Stimulated activated naive CD8-positive, alpha-beta T cell treated with anti-CD3 and anti-CD28 coated beads, Interleukin-15, Interleukin-2, amounts not matched to agents 100 ng/mL and 50 ng/mL, for 24 hours (primary cell): Measurements from ENCODE around the gene ARID1B.
A peak's percentile ranks its signal among the peaks of the same experiment; 100 is the strongest.

ENCODE experiments used
- H3K27ac Mint-ChIP-seq: one replicate; pipeline ENCODE4 v1.8.0; 2021; ENCODE audit warnings: mild to moderate bottlenecking, mixed read lengths
- H3K27me3 Mint-ChIP-seq: one replicate; pipeline ENCODE4 v1.8.0; 2021; ENCODE audit warnings: mixed read lengths
- H3K36me3 Mint-ChIP-seq: one replicate; pipeline ENCODE4 v1.8.0; 2021; ENCODE audit warnings: low read depth, mixed read lengths
- H3K4me1 Mint-ChIP-seq: one replicate; pipeline ENCODE4 v1.8.0; 2021; ENCODE audit warnings: low read depth, mixed read lengths
- H3K4me3 Mint-ChIP-seq: one replicate; pipeline ENCODE4 v1.8.0; 2021; ENCODE audit warnings: mild to moderate bottlenecking, mixed read lengths
- H3K9me3 Mint-ChIP-seq: one replicate; pipeline ENCODE4 v1.8.0; 2021; ENCODE audit warnings: mixed read lengths

ARID1B gene

GRCh38 chr6:156953479-156954146, 176.4 kb downstream of the ARID1B start:
- H3K9me3 Mint-ChIP-seq: no peaks in the 10 kb centered on the region
- H3K4me1 Mint-ChIP-seq: peaks cover 75% of the 10 kb centered on the region
- no peaks in the 10 kb centered on the region for H3K27me3 Mint-ChIP-seq
- no peaks in the 10 kb centered on the region for H3K36me3 Mint-ChIP-seq
- H3K4me3 Mint-ChIP-seq: peak overlapping the region; percentile 12
- no peak overlapping the region for H3K27ac Mint-ChIP-seq

- Mint-ChIP-seq H3K4me3 (no peak overlapping the region), H3K9me3 (no peaks in the 10 kb centered on the region), H3K27me3 (no peaks in the 10 kb centered on the region), H3K27ac (no peak overlapping the region), H3K36me3 (no peaks in the 10 kb centered on the region), H3K4me1 (peaks cover 75% of the 10 kb centered on the region)
Observed at GRCh38 chr6:156954191-156954590, 177.0 kb downstream of the ARID1B start.

- H3K36me3 Mint-ChIP-seq: no peaks in the 10 kb centered on the region
- no peaks in the 10 kb centered on the region for H3K27me3 Mint-ChIP-seq
- H3K4me1 Mint-ChIP-seq: peaks cover 76% of the 10 kb centered on the region
- H3K4me3 Mint-ChIP-seq: no peak overlapping the region
- no peaks in the 10 kb centered on the region for H3K9me3 Mint-ChIP-seq
- H3K27ac Mint-ChIP-seq: no peak overlapping the region
Observed at GRCh38 chr6:156954816-156955215, 177.6 kb downstream of the ARID1B start.

GRCh38 chr6:156955494-156956183, 178.5 kb downstream of the ARID1B start:
- Mint-ChIP-seq H3K27me3 (no peaks in the 10 kb centered on the region), H3K27ac (no peak overlapping the region), H3K4me3 (no peak overlapping the region), H3K36me3 (no peaks in the 10 kb centered on the region), H3K9me3 (no peaks in the 10 kb centered on the region), H3K4me1 (peaks cover 73% of the 10 kb centered on the region)

- Mint-ChIP-seq H3K9me3 (no peaks in the 10 kb centered on the region), H3K27ac (no peak overlapping the region), H3K4me1 (peaks cover 77% of the 10 kb centered on the region), H3K4me3 (no peak overlapping the region), H3K36me3 (no peaks in the 10 kb centered on the region), H3K27me3 (no peaks in the 10 kb centered on the region)
Observed at GRCh38 chr6:156956286-156956685, 179.1 kb downstream of the ARID1B start.

- Mint-ChIP-seq H3K4me3 (peak overlapping the region; percentile 12), H3K27ac (peak overlapping the region; percentile 61)
Observed at GRCh38 chr6:156957931-156958547, 180.9 kb downstream of the ARID1B start.

GRCh38 chr6:156960525-156960924, 183.3 kb downstream of the ARID1B start:
- Mint-ChIP-seq H3K27me3 (no peaks in the 10 kb centered on the region), H3K4me1 (peaks cover 74% of the 10 kb centered on the region), H3K4me3 (no peak overlapping the region), H3K36me3 (no peaks in the 10 kb centered on the region), H3K9me3 (no peaks in the 10 kb centered on the region), H3K27ac (no peak overlapping the region)

More at GRCh38 chr6:156957931-156958547, 180.9 kb downstream of the ARID1B start:
- Mint-ChIP-seq H3K27me3 (no peaks in the 10 kb centered on the region), H3K4me1 (peaks cover 74% of the 10 kb centered on the region), H3K9me3 (no peaks in the 10 kb centered on the region), H3K36me3 (no peaks in the 10 kb centered on the region)

GRCh38 chr6:156961282-156961892, 184.2 kb downstream of the ARID1B start:
- no peak overlapping the region for H3K27ac Mint-ChIP-seq

GRCh38 chr6:156963712-156964700, 186.8 kb downstream of the ARID1B start:
- Mint-ChIP-seq H3K4me1 (peaks cover 63% of the 10 kb centered on the region), H3K36me3 (peaks cover 4% of the 10 kb centered on the region), H3K9me3 (no peaks in the 10 kb centered on the region), H3K27me3 (no peaks in the 10 kb centered on the region), H3K4me3 (no peak overlapping the region), H3K27ac (no peak overlapping the region)

More at GRCh38 chr6:156961282-156961892, 184.2 kb downstream of the ARID1B start:
- H3K27me3 Mint-ChIP-seq: no peaks in the 10 kb centered on the region
- H3K9me3 Mint-ChIP-seq: no peaks in the 10 kb centered on the region
- H3K36me3 Mint-ChIP-seq: no peaks in the 10 kb centered on the region
- H3K4me1 Mint-ChIP-seq: peaks cover 70% of the 10 kb centered on the region
- no peak overlapping the region for H3K4me3 Mint-ChIP-seq

GRCh38 chr6:156967852-156968251, 190.7 kb downstream of the ARID1B start:
- H3K9me3 Mint-ChIP-seq: no peaks in the 10 kb centered on the region
- H3K27ac Mint-ChIP-seq: no peak overlapping the region
- peaks cover 72% of the 10 kb centered on the region for H3K4me1 Mint-ChIP-seq
- peaks cover 4% of the 10 kb centered on the region for H3K36me3 Mint-ChIP-seq
- H3K4me3 Mint-ChIP-seq: no peak overlapping the region
- no peaks in the 10 kb centered on the region for H3K27me3 Mint-ChIP-seq

- H3K27ac Mint-ChIP-seq: no peak overlapping the region
- H3K36me3 Mint-ChIP-seq: peaks cover 4% of the 10 kb centered on the region
- no peaks in the 10 kb centered on the region for H3K27me3 Mint-ChIP-seq
- peaks cover 72% of the 10 kb centered on the region for H3K4me1 Mint-ChIP-seq
- no peaks in the 10 kb centered on the region for H3K9me3 Mint-ChIP-seq
- H3K4me3 Mint-ChIP-seq: no peak overlapping the region
Observed at GRCh38 chr6:156969233-156969632, 192.1 kb downstream of the ARID1B start.

GRCh38 chr6:156970595-156971112, 193.5 kb downstream of the ARID1B start:
- no peaks in the 10 kb centered on the region for H3K27me3 Mint-ChIP-seq
- H3K9me3 Mint-ChIP-seq: no peaks in the 10 kb centered on the region
- no peak overlapping the region for H3K4me3 Mint-ChIP-seq
- peaks cover 74% of the 10 kb centered on the region for H3K4me1 Mint-ChIP-seq
- peak overlapping the region; percentile 45 for H3K27ac Mint-ChIP-seq
- H3K36me3 Mint-ChIP-seq: peaks cover 4% of the 10 kb centered on the region

- Mint-ChIP-seq H3K27ac (no peak overlapping the region), H3K9me3 (no peaks in the 10 kb centered on the region), H3K36me3 (peaks cover 4% of the 10 kb centered on the region), H3K27me3 (no peaks in the 10 kb centered on the region), H3K4me1 (peaks cover 79% of the 10 kb centered on the region), H3K4me3 (no peak overlapping the region)
Observed at GRCh38 chr6:156971153-156971885, 194.1 kb downstream of the ARID1B start.
